Small intestine (tissue), 7 donors: ENCODE results near the gene GJB6. TPM values are rescaled to one million over a fixed set of nuclear protein-coding genes. Genes with fewer than 3 reads are reported as not detected.

ENCODE experiments used
- DNase-seq, 2 donors: peaks; one replicate each; pipeline versions ENCODE4 v3.0.0 to v3.0.0-alpha.2; 2013
- FAIRE-seq: peaks from 2 replicates; lab custom pipeline; 2012; peaks lifted over from hg19 to GRCh38; lab: Jason Lieb, UNC
- H3K27ac ChIP-seq, 3 donors: one replicate each; pipeline ENCODE4 v1.5.1; 2013; ENCODE audit warnings: low read length in 2 of 3, mild to moderate bottlenecking in 2 of 3, control low read depth in 1 of 3, inconsistent platforms in 1 of 3, low read depth in 1 of 3, moderate library complexity in 1 of 3
- H3K27me3 ChIP-seq, 3 donors: one replicate each; pipeline ENCODE4 v1.6.1; 2013; ENCODE audit warnings: low read length in 3 of 3, inconsistent platforms in 1 of 3; ENCODE audit not compliant: control insufficient read depth in 3 of 3, insufficient read depth in 3 of 3
- H3K36me3 ChIP-seq, 3 donors: one replicate each; pipeline ENCODE4 v1.6.1; 2013; ENCODE audit warnings: low read length in 3 of 3, inconsistent platforms in 1 of 3, low read depth in 1 of 3, mild to moderate bottlenecking in 1 of 3, moderate library complexity in 1 of 3; ENCODE audit not compliant: control insufficient read depth in 3 of 3, insufficient read depth in 2 of 3
- H3K4me1 ChIP-seq, 3 donors: one replicate each; pipeline ENCODE4 v1.6.1; 2013; ENCODE audit warnings: low read length in 2 of 3, inconsistent platforms in 1 of 3, low read depth in 1 of 3, mild to moderate bottlenecking in 1 of 3, moderate library complexity in 1 of 3; ENCODE audit not compliant: control insufficient read depth in 3 of 3, insufficient read depth in 2 of 3
- H3K4me3 ChIP-seq, 3 donors: one replicate each; pipeline ENCODE4 v1.5.1; 2013; ENCODE audit warnings: low read length in 3 of 3, control low read depth in 1 of 3, inconsistent platforms in 1 of 3, low read depth in 1 of 3, mild to moderate bottlenecking in 1 of 3, moderate library complexity in 1 of 3
- H3K9me3 ChIP-seq, 2 donors: one replicate each; pipeline ENCODE4 v1.6.1; 2013; ENCODE audit warnings: low read depth in 1 of 2, low read length in 1 of 2; ENCODE audit not compliant: control insufficient read depth in 2 of 2, insufficient read depth in 1 of 2
- WGBS, 3 donors: extraction: QIAGEN DNeasy Blood & Tissue Kit; methylation state at CpG; one replicate each; pipeline ENCODE4 v1.1.7; 2013; 5-methylcytosine and 5-hydroxymethylcytosine counted together
- polyA plus RNA-seq, 4 donors: library from polyadenylated mRNA; stranded (reverse) in 3 of 4; unstranded in 1 of 4; fragments of 200-250 nt in 3 of 4; fragments of 120-200 nt in 1 of 4; gene quantifications; one replicate each; pipeline versions ENCODE4 v1.2.1 to v1.2.3, GENCODE V29; 2013
- donor health status: healthy with polysubstance abuse.
- donor health status: control.
- donor health status: control.
- donor health status: Bipolar disorder and iron deficiency.
- donor health status: healthy.

GJB6 gene
- polyA plus RNA-seq, 4 donors, result 0.12 to 0.27 TPM; not detected in 2

GRCh38 chr13:20264271-20265018 lies 32.3 kb upstream of the GJB6 start:
- H3K27me3 ChIP-seq, result no peaks in the 10 kb centered on the region
- no peaks in the 10 kb centered on the region for H3K36me3 ChIP-seq
- no peaks in the 10 kb centered on the region for H3K9me3 ChIP-seq
- WGBS, 3 donors, result 54 to 68% (median 59%) methylated on average over 9 of the region's 9 CpGs
- peaks cover 0 to 10% (median 0%) of the 10 kb centered on the region in 3 donors for H3K4me1 ChIP-seq
- FAIRE-seq (no peak), DNase-seq (peak in 1 of 2 donors; percentile 31)
- H3K4me3 ChIP-seq, result no peak overlapping the region
- no peak overlapping the region for H3K27ac ChIP-seq

- Histone ChIP-seq H3K9me3 (no peaks in the 10 kb centered on the region), H3K27me3 (no peaks in the 10 kb centered on the region), H3K36me3 (no peaks in the 10 kb centered on the region), H3K27ac (peak overlapping the region in 1 of 3 donors; percentile 36), H3K4me1 (peaks cover 0 to 10% (median 0%) of the 10 kb centered on the region in 3 donors), H3K4me3 (no peak overlapping the region)
- DNase-seq (peak; percentile 41 to 74), FAIRE-seq (no peak)
- WGBS, 3 donors, result 63 to 70% (median 70%) methylated on average over 8 of the region's 8 CpGs
Observed at GRCh38 chr13:20263393-20264044, 31.4 kb upstream of the GJB6 start.

GRCh38 chr13:20258963-20259288 lies 26.8 kb upstream of the GJB6 start:
- H3K9me3 ChIP-seq, result no peaks in the 10 kb centered on the region
- H3K4me3 ChIP-seq, result no peak overlapping the region
- DNase-seq, result no peak
- no peak overlapping the region for H3K27ac ChIP-seq
- 37 to 64% (median 49%) methylated on average over 4 of the region's 4 CpGs for WGBS, 3 donors
- H3K4me1 ChIP-seq, result peaks cover 0 to 4% (median 0%) of the 10 kb centered on the region in 3 donors
- H3K27me3 ChIP-seq, result peaks cover 0 to 3% (median 2%) of the 10 kb centered on the region in 3 donors
- no peak for FAIRE-seq
- no peaks in the 10 kb centered on the region for H3K36me3 ChIP-seq

- H3K27ac ChIP-seq, result no peak overlapping the region
- peaks cover 0 to 3% (median 2%) of the 10 kb centered on the region in 3 donors for H3K27me3 ChIP-seq
- H3K4me3 ChIP-seq, result no peak overlapping the region
- H3K36me3 ChIP-seq, result no peaks in the 10 kb centered on the region
- H3K9me3 ChIP-seq, result no peaks in the 10 kb centered on the region
- WGBS, 3 donors, result 56 to 77% (median 63%) methylated on average over 15 of the region's 15 CpGs
- DNase-seq (no peak), FAIRE-seq (no peak)
- H3K4me1 ChIP-seq, result no peaks in the 10 kb centered on the region
Observed at GRCh38 chr13:20258208-20258962, 26.3 kb upstream of the GJB6 start.

GRCh38 chr13:20254076-20254475 lies 22.0 kb upstream of the GJB6 start:
- no peak overlapping the region for H3K27ac ChIP-seq
- 68 to 72% (median 68%) methylated on average over 4 of the region's 4 CpGs for WGBS, 3 donors
- H3K4me3 ChIP-seq, result no peak overlapping the region
- FAIRE-seq (no peak), DNase-seq (no peak)
- no peaks in the 10 kb centered on the region for H3K4me1 ChIP-seq
- H3K36me3 ChIP-seq, result no peaks in the 10 kb centered on the region
- H3K9me3 ChIP-seq, result no peaks in the 10 kb centered on the region
- peaks cover 0 to 3% (median 2%) of the 10 kb centered on the region in 3 donors for H3K27me3 ChIP-seq

GRCh38 chr13:20249913-20250312 lies 17.8 kb upstream of the GJB6 start:
- 88 to 93% (median 88%) methylated on average over 5 of the region's 5 CpGs for WGBS, 3 donors
- no peaks in the 10 kb centered on the region for H3K4me1 ChIP-seq

GRCh38 chr13:20247963-20248362 lies 15.8 kb upstream of the GJB6 start:
- H3K9me3 ChIP-seq, result no peaks in the 10 kb centered on the region
- H3K27ac ChIP-seq, result no peak overlapping the region
- WGBS, 3 donors, result 67 to 78% (median 67%) methylated on average over 10 of the region's 10 CpGs
- no peak for DNase-seq
- no peaks in the 10 kb centered on the region for H3K36me3 ChIP-seq
- H3K4me3 ChIP-seq, result no peak overlapping the region
- no peaks in the 10 kb centered on the region for H3K27me3 ChIP-seq
- FAIRE-seq, result no peak
- no peaks in the 10 kb centered on the region for H3K4me1 ChIP-seq

More at GRCh38 chr13:20249913-20250312, 17.8 kb upstream of the GJB6 start:
- H3K9me3 ChIP-seq, result no peaks in the 10 kb centered on the region
- FAIRE-seq (peak; percentile 59), DNase-seq (no peak)
- peaks cover 0 to 3% (median 2%) of the 10 kb centered on the region in 3 donors for H3K27me3 ChIP-seq
- H3K36me3 ChIP-seq, result no peaks in the 10 kb centered on the region
- H3K27ac ChIP-seq, result no peak overlapping the region
- H3K4me3 ChIP-seq, result no peak overlapping the region

- Histone ChIP-seq H3K27me3 (no peaks in the 10 kb centered on the region), H3K4me3 (no peak overlapping the region), H3K4me1 (no peaks in the 10 kb centered on the region), H3K36me3 (no peaks in the 10 kb centered on the region), H3K27ac (no peak overlapping the region), H3K9me3 (no peaks in the 10 kb centered on the region)
- FAIRE-seq (no peak), DNase-seq (peak; percentile 59 to 69)
- 10 to 51% (median 26%) methylated on average over 14 of the region's 14 CpGs for WGBS, 3 donors
Observed at GRCh38 chr13:20247403-20247802, 15.3 kb upstream of the GJB6 start.
